GM18526 (cell line): ENCODE results near the gene TSHR.

Source experiments
- POLR2A ChIP-seq: IDR thresholded peaks from 3 replicates; pipeline ENCODE4 v1.6.1; 2011; ENCODE audit not compliant: insufficient read length; ENCODE audit errors: extremely low read depth

Gene TSHR

DNA sequence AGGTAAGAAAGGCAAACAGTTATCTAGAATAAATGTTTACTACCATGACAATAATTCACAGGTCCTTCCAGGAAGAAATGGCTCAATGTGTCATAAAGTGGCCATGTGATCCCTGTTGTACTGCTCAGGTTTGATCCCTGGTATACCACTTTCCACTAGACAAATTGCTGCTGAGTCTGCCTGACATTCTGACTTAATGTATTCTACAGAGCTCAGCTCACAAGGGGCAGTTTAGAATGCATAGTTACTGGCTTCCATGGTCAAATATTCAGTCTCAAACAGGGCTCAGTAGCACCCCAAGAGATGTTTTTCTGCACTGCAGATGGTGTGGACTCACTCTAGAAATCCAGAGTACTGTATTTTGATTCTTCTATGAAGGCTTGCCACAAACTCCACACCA is 21.8 kb downstream of the TSHR start:
- TF ChIP-seq POLR2A: no peak

DNA sequence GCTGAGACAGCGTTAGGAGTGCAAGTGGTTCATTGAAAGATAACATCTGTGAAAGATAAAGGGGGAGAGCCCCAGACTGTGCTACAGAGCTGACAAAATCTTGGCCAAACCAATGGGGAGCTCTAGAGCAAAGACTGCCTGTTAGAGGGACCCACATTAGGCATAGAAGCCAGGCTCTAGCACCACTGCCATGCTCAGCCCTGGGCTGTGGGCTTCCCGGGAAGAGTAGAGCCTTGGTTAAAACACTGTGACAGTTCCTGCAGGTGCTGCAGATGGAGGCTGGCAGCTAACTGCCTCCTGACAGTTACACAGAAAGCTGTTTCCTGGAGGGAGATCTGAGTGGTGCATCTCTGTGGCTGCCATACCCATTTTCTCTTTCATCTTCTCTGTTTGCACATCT is 23.0 kb downstream of the TSHR start:
- TF ChIP-seq POLR2A: no peak

DNA sequence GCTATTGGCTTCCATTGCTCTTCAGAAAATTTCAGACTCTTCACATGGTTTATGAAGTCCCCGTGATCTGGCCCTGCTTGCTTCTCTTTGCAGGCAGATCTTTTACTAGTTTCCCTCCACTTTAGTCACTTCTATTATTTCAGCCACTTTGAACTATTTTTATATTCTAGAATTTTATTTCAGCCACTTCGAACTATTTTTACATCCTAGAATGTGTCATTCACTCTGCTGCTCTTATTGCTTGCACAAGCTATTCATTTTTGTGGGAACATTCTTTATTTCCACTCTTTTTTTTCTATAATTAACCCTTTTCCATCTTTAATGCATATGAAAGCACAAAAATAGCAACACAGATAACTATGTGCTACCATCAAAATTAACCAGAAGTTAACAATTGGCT is 24.5 kb downstream of the TSHR start:
- no peak for TF ChIP-seq POLR2A

DNA sequence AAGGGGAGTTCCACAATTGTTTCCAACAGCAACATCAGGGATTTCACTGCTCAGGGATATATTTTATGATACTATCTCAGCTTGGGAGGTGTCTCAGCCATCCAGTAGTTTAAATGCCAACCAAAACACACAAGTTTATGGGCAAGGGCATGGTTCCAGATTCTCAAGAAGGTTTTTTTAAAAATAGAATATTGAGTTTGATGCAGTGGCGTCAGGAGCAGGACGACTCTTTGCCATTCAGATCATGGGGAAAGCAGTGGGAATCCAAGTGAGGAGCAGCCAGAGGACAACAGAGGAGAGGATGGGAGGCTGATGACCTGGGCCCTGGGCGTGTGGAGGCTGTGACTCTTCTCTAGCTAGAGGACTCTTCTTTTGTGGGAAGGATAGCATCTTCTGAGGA is 25.7 kb downstream of the TSHR start:
- TF ChIP-seq POLR2A: no peak

DNA sequence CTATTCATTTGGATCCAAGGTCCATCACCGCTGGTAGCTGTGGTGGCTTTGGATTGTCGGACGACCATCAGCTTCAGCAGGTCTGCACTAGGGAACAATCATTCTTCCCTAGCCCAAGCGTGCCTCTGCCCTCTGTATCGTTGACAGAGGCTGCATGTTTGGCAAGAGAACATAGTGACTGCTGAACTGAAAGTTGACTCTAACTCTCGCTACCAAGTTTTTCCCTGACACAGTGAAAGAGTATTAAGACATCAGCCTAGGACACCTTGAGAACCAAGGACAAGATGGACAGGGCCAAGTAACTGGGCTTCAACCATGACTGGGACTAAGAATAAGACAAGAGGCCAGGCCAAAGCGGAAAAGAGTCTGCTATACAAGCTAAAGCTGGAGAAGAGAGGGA is 26.3 kb downstream of the TSHR start:
- TF ChIP-seq POLR2A: no peak

DNA sequence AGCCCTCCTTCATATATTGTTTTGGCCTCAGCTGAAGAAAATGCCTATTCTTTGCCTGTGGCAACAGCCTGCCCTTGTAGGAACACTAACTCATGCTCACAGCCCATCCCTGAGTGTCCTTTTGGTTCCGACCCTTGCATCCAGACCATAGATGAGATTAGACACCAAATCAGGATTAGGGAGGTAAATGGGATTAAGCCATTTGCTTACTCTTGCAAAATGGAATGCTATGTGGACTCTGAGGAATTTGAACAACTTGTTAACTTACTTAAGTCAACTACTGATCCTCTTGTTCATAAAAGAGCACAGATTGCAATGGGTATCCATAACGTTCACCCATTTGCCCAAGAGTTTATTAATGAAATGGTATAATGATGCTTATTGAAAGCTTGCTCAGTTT is 27.3 kb downstream of the TSHR start:
- TF ChIP-seq POLR2A: no peak

DNA sequence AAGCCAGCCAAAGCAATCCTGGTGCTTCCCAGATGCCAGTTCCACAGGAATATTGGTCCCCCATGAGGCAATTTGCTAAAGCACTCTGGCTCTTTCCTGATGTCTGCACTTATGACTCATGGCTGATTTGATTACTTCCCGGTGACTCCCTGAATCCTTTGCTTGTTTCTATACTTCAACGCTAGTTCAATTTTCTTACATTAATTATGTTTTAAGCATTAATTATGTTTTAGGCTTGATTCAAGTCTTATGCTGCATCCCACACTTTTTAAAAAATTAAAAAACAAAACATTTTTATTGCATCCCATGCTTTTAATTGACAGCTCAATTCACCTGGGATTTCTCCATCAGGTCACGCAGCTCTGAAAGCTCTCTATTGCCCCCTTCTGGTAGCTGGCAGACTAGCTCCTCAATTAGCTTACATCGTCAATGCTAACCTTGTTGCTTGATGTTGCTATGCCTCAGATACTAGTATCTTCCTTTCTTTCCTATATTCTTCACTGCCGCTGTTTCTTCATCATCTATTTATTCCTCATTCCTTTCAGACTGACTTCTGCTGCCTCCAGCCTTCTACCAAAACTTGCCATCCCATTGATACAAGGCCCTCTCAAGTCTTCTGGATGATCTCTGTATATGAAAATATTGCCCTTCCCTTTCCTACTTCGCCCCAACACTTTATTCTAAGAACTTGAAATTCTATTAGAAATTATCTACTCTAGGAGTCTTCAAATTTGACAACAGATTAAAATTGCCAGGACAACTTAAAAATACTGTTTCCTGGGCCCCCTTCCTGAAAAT is 32.0 kb downstream of the TSHR start:
- TF ChIP-seq POLR2A: no peak

DNA sequence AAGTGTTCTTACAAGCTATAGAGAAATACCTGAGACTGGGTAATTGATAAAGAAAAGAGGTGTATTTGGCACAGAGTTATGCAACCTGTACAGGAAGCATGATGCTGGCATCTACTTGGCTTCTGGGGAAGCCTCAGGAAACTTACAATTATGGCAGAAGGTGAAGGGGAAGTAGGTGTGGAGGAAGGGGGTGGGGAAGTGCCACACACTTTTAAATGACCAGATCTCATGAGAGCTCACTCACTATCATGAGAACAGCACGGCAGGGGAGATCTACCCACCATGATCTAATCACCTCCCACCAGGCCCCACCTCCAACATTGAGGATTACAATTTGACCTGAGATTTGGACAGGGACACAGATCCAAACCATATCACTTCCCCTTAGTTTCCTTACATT is 32.8 kb downstream of the TSHR start:
- TF ChIP-seq POLR2A: no peak

DNA sequence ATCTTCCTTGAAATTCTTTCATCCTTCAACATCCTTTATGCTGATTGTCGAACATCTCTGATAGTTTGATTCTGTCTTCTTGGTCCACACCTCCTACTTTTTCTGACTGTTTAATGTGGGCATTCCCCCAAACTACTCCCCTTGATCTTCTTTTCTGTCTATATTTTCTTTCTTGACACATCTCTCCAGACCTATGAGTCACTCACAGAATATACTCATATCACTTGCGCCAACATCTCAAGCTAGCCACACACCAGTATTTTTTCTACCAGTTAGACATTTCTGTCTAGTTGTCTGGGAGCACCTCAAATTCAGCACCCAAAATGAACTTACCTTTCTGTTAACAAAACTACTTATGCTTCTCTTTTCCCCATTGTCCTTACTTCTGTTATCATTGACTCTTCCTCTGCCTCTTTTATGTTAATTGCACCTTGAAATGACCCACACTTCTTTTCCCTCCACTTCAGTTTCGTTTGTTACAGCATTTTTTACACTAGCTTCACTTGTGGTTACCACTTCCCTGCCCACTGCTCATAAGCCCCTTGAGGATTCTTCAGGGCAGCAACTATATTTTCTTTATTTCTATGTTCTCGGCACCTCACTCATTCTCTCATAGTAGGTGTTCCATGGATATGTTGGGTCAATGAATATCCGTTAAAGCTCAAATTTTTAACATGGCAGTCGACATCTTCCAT is 33.5 kb downstream of the TSHR start:
- no peak for TF ChIP-seq POLR2A

DNA sequence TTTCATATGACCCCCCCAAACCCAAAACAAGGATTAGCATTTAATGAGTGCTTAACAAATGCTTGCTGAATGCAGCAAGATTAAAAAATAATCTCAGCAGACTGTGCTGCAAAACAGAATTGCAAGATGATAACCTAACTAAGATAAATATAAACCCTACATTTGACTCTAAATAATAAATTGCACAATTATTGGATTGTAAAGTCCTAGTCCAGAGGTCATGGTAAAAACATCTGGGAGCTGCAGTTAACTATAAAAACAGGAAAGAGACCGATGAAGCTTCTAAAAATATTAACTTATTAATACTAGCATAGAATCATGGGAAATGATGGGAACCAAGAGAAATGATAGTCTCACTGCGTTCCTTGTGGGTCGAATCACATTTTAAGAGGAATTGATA is 37.2 kb downstream of the TSHR start:
- no peak for TF ChIP-seq POLR2A

DNA sequence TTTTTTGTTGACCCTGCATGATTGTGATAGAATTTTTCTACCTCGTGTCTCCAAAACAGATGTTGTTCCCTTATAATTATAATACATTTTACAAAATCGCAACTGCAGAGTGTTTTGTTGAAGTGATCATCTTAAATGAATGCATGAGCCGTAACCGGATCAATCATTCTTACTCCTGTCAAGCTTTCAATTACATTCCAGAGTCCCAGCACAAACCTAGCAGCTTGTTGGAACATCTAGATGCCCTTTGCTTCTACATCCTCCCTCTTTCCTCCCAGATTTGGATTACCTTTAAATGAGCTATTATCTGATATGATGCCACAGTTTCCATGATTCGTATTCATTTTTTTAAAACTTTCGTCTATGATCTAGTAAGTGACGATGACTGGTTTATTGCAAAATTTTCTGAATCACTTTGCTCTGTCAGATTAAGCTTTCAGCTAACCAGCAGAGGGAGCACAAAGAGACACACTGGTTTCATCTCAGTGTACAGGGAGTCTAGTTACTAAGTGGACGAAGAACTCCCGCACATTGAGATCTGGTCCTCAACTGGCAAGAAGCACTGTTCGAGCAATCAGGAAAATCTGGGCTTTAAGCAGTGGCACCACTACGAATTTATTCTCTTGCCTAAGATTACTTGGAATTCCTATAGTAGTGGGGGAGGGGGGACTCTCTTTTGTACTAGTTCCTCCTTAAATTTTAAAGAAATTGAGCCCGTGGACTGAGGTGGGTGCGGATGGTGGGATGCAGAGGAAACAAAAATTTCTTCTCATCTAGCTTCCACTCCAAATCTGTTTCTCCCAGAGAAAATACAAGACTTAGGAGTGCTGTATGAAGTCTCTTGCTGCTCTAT is 40.9 kb downstream of the TSHR start:
- TF ChIP-seq POLR2A: no peak

DNA sequence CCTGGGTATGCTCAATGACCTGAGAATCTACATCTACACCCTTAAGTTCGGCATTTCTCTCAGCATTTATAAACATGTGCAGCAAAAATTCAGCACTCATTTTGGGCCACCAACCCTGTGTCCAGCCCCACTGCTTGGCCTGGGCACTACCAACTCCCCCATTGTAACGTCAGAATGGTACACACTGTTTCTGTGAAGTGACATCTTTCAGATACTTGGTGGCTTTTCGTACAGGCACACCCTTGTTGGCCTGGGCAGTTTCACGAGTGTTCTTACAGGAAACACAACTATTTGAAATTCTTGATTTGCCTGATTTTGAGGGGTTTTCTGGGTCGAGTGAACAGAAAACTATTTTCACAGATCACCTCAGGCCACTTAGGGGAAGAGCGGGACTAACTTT is 46.0 kb downstream of the TSHR start:
- no peak for TF ChIP-seq POLR2A

DNA sequence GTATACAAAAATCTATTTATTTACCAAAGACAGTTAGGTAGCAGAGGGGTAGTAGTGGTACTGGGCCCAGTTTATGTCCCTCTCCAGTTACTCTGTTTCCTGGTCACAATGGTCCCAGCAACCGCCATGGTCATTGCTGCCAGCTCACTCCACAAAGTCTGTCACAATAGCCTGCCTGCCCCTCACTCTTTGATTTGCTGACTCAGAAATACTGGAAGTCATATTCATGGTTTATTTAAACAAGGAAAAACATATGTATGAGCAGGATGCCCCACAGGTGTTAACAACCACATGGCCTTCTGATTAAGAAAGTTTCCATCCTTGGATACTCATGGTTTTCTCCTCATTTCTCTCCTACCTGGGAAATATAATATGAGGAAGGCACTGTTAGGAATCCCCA is 49.2 kb downstream of the TSHR start:
- no peak for TF ChIP-seq POLR2A

DNA sequence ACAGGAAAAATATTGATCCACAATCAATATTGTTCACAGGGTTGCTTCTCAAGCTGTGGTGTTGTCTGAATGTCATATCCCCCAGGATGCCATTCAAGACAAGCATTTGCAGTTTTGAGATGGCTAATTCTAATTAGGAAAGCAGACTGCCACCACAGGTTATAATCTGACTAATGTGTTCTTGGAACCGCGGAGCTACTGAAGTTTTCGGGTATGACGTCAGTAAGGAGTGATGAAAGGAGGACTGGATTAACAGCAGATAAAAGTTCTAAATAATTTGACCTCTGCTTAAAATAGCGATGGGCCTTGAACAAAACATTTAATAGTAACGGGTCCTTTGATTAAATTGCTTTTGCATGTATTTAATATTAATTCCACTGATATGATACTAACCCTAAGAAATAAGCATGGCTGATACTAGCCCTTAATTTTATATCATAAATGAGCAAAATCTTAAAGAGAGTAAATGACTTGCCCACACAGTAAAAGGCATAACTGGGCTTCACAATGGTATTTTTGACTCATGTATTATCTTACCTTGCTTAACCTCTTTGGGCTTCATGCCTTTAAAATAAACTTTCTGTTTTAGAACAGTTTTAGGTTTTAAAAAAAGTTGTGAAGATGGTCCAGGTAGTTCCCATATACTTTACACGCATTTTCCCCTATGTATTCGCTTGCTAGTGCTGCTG is 50.3 kb downstream of the TSHR start:
- TF ChIP-seq POLR2A: no peak

DNA sequence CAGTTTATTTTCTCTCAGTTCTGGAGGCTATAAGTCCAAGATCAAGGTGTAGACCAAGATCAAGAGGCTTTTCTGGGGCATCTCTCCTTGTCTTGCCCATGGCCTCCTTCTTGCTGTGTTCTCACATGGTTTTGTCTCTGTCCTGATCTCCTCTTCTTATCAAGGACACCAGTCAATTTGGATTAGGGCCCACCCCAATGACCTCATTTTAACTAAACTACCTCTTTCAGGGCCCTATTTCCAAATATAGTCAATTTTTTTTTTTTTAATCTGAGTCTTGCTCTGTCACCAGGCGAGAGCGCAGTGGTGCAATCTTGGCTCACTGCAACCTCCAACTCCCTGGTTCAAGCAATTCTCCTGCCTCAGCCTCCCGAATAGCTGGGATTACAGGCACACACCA is 50.8 kb downstream of the TSHR start:
- TF ChIP-seq POLR2A: no peak
